NK-92 (cell line): ENCODE data around the gene SH3PXD2A.

Experiments
- DNase-seq: peaks from one replicate; lab custom pipeline; 2025; ENCODE audit not compliant: unreplicated experiment; lab: John Stamatoyannopoulos, UW

SH3PXD2A gene

GRCh38 chr10:103630156-103630555 lies 225.2 kb downstream of the SH3PXD2A start:
- no peak for DNase-seq

GRCh38 chr10:103629581-103629980 lies 225.8 kb downstream of the SH3PXD2A start:
- no peak for DNase-seq

- no peak for DNase-seq
These were observed 227.5 kb downstream of the SH3PXD2A start for GRCh38 chr10:103627893-103628292.

- no peak for DNase-seq
These were observed 228.1 kb downstream of the SH3PXD2A start for GRCh38 chr10:103627111-103627892.

- DNase-seq, result no peak
These were observed 229.2 kb downstream of the SH3PXD2A start for GRCh38 chr10:103626178-103626577.

- no peak for DNase-seq
These were observed 232.3 kb downstream of the SH3PXD2A start for GRCh38 chr10:103622935-103623574.

- DNase-seq, result no peak
These were observed 233.1 kb downstream of the SH3PXD2A start for GRCh38 chr10:103622286-103622685.

GRCh38 chr10:103621783-103622125 lies 233.6 kb downstream of the SH3PXD2A start:
- no peak for DNase-seq

GRCh38 chr10:103620891-103621782 lies 234.2 kb downstream of the SH3PXD2A start:
- no peak for DNase-seq

- no peak for DNase-seq
These were observed 235.0 kb downstream of the SH3PXD2A start for GRCh38 chr10:103620352-103620740.

- DNase-seq, result no peak
These were observed 235.7 kb downstream of the SH3PXD2A start for GRCh38 chr10:103619424-103620351.

- no peak for DNase-seq
These were observed 236.6 kb downstream of the SH3PXD2A start for GRCh38 chr10:103618575-103619423.

GRCh38 chr10:103617602-103618385 lies 237.6 kb downstream of the SH3PXD2A start:
- no peak for DNase-seq

- DNase-seq, result no peak
These were observed 238.4 kb downstream of the SH3PXD2A start for GRCh38 chr10:103616705-103617601.

- no peak for DNase-seq
These were observed 240.8 kb downstream of the SH3PXD2A start for GRCh38 chr10:103614306-103615158.

- no peak for DNase-seq
These were observed 241.8 kb downstream of the SH3PXD2A start for GRCh38 chr10:103613616-103614015.
